ENCODE results near the gene ZNF532.

GRCh38 chr18:58843688-58844035 is 21.0 kb upstream of the ZNF532 start:
- TF ChIP-seq CTCF (IDR thresholded peaks at IDR 0.05), result no peak
- no peak for TF ChIP-seq POLR2A (IDR thresholded peaks at IDR 0.05)
- no peak for TF ChIP-seq EP300 (IDR thresholded peaks at IDR 0.05; ENCODE audit: low read depth)
- no peak for TF ChIP-seq POLR2AphosphoS5 (IDR thresholded peaks at IDR 0.05)
